GM21390 (cell line): ENCODE measurements around the gene APEH.
A peak's percentile ranks its signal among the peaks of the same experiment; 100 is the strongest.
"Not testable (repeated sequence)": the region's sequence is repeated elsewhere in the genome, so short reads cannot be mapped to it uniquely, and the experiment has no call there.

Experiments
- ATAC-seq: cut with Tn5 transposase; IDR thresholded peaks from one replicate; pipeline ENCODE4 v1.9.1; 2021; ENCODE audit not compliant: unreplicated experiment

The APEH gene

GRCh38 chr3:49689046-49689907 lies 15.1 kb downstream of the APEH start, which contains the start of the genes MST1 and RNF123:
Gene MST1 (minus strand): TSS chr3:49689474. CDS start chr3:49688691, 783 bp downstream.
Gene RNF123 (plus strand): TSS chr3:49689557. CDS start chr3:49691166, 1,609 bp downstream.
- ATAC-seq, result peak; percentile 68

DNA sequence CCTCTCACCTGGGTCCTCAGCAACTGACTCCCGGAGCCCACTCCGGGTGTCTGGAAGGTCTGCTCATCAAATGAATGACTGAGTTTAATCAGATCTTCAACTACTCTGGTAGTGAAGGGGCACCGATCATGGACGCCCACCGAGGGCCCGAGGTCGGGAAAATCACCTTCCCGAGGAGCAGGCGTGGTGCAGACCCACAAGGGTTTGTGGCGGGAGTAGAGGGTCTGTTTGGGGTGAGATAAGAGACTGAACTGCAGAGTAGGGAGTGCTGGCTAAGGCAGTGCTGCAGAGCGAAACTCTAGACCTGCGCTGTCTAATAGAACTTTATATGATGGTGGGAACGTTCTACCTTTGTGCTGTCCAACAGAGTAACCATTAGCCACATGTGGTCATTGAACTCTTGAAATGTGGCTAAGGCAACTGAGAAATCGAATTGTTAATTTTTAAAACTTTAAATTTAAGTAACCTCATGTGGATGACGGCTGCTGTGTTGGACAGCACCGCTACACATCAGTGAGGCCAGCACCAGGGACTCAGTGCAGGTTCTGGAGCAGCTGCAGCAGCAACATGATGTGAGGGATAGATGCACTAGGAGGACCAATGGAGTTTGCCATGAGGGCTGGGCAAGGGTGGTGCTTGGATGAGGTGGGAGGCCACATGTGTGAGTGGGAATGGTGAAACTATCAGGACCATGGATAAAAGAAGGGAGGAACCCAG lies 15.9 kb downstream of the APEH start:
- peak; percentile 14 for ATAC-seq

DNA sequence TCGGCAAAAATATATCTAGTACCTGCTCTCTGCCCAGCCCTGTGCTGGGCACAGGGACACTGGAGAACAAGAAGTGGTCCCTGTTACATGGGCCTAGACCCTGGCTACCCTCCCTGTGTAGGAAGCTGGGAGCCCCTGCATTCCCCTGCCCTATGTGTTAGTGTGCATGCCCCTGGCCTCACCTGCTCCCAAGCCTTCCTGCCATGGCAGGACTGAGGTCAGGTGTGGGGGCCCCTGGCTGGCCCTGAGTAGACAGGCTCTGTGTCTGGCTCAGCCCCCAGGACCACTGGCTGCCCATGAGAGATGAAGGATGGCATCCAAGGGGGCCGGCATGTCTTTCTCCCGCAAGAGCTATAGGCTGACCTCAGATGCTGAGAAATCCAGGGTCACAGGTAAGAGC lies 16.7 kb downstream of the APEH start:
- ATAC-seq, result not testable (repeated sequence)

GRCh38 chr3:49691481-49691880 lies 17.3 kb downstream of the APEH start:
- not testable (repeated sequence) for ATAC-seq

DNA sequence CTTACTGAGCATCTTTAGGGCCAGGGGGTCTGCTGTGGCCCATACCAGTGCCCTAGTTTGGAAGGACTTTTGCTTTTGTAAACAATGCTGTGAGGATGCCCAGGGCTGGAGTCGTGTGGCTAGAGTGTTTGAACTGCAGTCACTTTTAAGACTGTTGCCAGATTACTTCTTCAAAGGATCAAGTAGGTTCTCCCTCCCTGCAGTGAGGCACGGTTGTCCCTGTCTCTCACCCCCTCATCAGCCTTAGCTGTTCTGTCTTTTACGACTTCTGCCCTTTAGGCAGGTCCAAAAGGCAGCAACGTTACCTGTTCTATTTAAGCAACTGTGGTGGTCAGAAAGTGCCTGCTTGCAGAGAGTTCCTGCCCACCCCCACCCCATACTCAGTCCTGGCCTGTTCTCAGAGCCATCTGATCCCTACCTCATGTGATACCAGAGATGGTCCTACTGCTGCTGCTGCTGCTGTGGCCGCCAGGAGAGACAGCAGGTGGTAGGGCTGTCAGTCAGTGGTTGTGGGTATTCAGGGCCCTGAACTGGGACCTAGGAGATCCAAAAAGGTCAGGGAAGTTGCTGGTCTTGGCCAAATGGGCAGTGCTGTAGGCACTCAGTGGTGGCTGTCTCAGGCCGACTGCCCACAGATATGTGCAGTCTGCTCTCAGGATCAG lies 20.4 kb downstream of the APEH start:
- ATAC-seq, result not testable (repeated sequence)

DNA sequence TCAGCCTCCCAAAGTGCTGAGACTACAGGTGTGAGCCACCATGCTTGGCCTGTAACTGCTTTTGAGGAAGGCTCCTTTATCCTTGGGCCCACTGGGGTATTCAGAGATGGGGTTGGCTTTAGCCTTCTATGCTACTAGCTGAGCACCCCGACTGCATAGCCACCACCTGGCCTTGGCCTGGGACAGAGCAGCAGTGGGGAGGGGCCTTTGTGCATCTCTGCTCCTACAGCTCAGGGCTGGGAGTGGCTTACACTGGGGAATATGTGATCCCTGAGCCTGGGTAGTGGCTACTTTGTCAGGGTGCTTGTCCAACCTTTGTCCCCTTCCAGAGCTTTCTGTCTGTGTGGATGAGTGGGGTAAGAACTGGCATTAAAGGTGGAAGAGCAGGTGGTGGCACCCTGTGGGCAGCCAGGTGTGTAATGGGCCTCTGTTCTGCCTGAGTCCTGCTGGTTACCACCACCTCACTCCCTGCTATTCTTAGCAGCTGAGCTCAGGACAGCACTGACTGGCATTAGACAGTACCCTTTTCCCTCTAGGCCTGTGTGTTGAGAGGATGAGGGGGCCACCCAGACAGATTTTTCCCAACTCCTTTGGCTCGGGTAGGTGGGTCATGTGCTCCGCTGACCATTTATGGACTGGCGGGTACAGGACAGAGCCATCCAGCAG lies 21.3 kb downstream of the APEH start:
- not testable (repeated sequence) for ATAC-seq

DNA sequence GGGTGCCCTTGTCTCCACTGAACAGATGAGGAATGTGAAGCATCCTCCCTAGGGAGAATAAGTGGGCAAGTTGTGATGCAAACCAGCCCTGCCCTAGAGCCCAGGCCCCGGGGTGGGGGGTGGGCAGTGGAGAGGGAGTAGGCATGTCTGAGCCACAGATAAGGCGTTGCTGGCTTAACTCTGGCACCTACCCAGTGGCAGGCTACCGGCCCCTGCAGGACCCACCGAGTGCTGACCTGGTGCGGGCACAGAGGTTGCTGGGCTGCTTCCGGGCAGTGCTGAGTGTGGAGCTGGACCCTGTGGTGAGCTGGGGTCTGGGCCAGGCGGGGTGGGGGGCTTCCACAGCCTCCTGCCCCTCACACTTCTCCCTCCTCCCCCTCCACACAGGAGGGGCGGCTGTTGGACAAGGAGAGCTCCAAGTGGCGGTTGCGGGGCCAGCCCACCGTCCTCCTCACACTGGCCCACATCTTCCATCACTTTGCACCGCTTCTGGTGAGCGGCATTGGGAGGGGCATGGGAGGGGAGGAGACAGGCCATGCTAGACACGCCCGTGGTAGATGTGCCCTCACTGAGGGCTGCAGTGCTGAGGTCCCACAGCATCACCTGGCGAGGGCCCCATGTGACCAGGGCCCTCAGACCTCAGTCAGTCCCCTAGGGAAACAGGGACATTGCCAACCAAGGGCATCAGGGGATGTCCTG lies 25.3 kb downstream of the APEH start:
- ATAC-seq, result no peak

DNA sequence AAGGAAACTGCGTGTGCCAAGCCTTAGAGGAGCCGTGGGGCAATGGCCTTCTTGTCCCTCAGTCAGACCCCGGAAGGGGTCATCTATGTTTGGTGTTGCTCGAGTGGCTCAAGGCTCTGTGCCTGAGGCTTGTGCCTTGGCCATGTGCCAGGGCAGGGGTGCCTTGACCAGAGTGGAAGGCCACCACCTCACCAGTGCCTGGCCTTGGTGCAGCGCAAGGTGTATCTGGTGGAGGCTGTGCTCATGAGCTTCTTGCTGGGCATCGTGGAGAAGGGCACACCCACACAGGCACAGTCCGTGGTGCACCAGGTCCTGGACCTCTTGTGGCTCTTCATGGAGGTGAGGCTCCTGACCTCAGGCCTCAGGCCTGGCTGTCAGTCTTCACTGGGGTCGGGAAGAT lies 25.9 kb downstream of the APEH start:
- no peak for ATAC-seq

DNA sequence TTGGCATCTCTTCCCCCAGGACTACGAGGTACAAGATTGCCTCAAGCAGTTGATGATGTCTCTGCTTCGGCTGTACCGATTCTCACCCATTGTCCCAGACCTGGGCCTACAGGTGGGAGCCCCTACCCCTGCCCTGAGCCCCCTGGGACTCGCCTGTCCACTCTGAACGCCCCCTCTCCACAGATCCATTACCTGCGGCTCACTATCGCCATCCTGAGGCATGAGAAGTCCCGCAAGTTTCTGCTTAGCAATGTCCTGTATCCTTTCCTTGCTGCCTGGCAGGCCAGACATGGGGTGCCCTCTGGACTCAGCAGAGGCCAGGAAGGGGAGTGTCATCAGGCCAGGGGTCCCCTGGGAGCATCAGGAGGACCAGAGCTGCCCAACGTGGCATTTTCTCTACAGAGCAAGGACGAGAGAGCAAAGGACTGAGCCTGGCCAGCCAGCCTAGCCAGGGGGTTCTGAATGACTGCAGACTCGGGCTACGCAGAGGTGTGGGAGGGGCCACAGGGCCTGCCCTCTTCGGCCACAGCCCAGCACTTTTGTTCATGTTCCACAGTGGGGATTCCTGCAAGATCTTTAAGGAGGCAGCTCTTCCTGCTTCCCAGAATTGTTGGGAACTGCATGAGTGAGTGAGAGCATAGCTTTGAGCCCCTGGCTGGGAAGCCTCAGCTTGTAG lies 26.4 kb downstream of the APEH start:
- no peak for ATAC-seq

DNA sequence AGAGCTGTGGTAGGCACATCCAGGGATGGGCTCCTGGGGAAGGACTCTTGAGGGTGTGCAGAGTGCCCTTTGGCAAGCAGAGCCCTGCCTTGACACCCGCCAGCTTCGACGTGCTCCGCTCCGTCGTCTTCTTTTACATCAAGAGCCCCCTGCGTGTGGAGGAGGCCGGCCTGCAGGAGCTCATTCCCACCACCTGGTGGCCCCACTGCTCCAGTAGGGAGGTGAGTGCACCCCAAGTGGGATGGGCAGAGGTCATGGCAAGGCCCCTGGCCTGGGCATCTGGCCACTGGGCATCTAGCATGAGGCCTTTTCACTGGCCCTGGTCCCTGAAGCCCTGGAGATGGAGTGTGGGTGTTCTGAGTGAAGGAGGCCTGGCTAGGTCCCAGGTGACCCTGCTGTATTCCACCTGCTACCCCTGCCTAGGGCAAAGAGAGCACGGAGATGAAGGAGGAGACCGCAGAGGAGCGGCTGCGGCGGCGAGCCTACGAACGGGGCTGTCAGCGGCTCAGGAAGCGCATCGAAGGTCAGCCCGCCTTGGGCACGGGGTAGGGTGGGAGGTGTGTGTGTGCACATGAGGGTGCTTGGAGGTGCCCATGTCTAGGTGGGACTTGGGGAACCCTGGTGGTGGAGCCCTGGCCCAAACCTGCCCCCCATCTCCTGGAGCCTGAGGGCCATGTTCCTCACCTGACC lies 27.4 kb downstream of the APEH start:
- no peak for ATAC-seq

- no peak for ATAC-seq
These were observed 28.5 kb downstream of the APEH start for GRCh38 chr3:49702672-49703071.

- ATAC-seq, result no peak
These were observed 29.3 kb downstream of the APEH start for GRCh38 chr3:49703443-49703927.

DNA sequence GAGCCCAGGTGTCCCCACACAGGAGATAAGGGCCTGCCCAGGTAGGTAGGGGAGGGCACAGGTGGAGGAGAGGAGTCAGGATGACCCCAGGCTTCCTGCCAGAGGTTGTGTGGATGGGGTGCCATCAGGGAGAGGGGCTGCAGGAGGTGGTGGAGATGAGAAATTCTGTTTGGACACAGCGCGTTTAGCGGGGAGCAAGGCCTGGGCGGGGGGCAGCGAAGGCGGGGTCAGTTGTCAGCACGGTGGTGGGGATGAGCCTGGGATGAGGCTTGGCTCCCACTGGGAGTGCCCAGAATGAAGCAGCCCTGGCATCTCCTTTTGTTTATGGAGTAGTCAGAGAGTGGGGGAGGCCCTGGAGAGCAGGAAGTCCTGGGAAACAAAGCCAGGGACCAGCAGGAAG lies 29.8 kb downstream of the APEH start:
- no peak for ATAC-seq

DNA sequence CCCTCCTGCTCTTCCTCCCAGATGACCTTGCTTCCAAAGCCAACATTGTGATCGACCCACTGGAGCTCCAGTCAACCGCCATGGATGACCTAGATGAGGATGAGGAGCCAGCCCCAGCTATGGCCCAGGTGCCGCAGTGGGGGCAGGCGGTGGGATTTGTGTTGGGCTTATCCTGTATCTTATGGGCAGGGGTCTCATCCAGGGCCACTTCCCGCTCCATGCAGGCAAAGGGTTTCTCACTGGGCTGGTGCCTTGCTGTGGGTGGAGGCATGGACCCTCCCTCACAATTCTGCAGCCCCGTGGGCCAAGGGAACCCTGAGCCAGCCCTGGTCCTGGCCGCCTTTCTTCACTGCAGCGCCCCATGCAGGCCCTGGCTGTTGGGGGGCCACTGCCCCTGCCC lies 30.5 kb downstream of the APEH start:
- no peak for ATAC-seq

DNA sequence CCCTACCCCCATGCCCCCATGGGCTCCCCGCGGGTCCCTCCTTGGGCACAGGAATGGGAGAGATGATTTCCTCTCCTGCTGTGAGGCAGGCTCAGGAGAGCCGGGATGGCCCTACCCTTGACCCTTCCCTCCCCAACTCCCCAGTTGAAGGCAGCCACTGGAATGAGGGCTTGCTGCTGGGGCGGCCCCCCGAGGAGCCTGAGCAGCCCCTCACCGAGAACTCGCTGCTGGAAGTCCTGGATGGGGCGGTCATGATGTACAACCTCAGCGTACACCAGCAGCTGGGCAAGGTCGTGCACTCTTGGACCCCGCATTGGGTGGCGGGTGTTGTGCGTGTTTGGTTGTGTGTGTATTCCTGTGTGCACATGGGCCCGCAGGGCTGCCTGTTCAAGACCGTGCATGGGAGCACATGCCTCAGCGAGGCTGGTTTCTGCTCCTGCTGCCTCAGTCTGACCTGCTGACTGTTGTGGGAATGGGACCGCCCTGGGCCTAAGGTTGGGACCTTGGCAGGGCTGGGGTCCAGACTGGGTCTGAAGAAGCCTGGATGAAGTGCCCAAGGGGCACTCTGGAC lies 31.3 kb downstream of the APEH start:
- no peak for ATAC-seq

DNA sequence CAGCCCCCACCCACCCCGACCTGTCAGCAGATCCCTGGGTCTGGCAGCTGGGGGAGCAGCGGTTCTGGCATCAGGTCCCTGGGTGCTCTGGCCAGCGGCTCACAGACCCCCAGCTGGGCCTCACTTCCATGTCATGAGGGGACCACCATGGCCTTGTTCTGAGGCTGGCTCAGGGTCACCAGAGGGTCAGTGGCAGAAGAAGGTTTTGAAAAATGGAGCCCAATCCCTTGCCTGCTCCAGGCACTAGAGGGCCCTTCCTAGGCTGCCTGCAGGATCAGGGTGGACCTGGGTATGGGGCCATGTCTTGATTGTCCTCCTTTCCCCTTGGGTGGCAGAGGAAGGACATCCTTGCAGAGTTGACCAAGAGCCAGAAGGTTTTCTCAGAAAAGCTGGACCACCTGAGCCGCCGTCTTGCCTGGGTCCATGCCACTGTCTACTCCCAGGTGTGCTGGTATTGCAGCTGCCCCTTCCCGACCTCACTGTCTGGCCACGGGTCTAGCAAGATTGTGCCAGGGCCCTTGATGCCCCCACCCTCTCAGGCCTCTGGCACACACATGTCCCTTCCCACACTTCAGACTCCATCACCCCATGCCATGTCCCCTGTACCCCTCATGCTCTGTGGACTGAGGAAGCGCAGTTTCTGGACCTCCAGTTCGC lies 32.4 kb downstream of the APEH start:
- ATAC-seq, result no peak

GRCh38 chr3:49707113-49707480 lies 32.9 kb downstream of the APEH start:
- no peak for ATAC-seq

GRCh38 chr3:49709852-49710251 lies 35.7 kb downstream of the APEH start:
- ATAC-seq, result no peak
